GM12801 (cell line): Measurements from ENCODE around the gene OR4P4.

ENCODE experiments used
- TF ChIP-seq, protein P1 (sequence below): IDR thresholded peaks from one replicate; pipeline ENCODE4 v1.5.1; 2011; ENCODE audit warnings: control low read depth; ENCODE audit not compliant: insufficient read length; ENCODE audit errors: extremely low read depth

OR4P4 gene

DNA sequence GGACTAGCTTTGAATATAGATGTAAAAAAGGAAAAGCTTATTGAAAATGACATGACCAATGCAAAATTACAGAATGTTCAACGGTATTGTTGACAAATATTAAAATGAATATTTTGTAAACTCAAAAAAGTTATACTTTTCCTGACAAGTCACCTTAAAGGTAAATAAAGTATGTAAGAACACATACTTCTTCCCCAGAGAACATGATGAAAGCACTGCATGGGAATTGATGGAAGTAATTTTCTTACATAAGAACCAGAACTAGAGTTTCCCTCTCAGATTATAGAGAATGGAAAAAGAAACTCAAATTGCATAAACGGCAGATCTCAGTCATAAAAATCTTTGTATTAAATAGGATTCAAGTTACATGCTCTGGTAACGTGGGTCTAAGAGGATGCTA is at the start of gene OR4P4:
Gene OR4P4, plus strand, starts transcription at position 301 of the 400 bp plus-strand sequence.
- TF ChIP-seq, protein P1, sequence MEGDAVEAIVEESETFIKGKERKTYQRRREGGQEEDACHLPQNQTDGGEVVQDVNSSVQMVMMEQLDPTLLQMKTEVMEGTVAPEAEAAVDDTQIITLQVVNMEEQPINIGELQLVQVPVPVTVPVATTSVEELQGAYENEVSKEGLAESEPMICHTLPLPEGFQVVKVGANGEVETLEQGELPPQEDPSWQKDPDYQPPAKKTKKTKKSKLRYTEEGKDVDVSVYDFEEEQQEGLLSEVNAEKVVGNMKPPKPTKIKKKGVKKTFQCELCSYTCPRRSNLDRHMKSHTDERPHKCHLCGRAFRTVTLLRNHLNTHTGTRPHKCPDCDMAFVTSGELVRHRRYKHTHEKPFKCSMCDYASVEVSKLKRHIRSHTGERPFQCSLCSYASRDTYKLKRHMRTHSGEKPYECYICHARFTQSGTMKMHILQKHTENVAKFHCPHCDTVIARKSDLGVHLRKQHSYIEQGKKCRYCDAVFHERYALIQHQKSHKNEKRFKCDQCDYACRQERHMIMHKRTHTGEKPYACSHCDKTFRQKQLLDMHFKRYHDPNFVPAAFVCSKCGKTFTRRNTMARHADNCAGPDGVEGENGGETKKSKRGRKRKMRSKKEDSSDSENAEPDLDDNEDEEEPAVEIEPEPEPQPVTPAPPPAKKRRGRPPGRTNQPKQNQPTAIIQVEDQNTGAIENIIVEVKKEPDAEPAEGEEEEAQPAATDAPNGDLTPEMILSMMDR, result no peak

DNA sequence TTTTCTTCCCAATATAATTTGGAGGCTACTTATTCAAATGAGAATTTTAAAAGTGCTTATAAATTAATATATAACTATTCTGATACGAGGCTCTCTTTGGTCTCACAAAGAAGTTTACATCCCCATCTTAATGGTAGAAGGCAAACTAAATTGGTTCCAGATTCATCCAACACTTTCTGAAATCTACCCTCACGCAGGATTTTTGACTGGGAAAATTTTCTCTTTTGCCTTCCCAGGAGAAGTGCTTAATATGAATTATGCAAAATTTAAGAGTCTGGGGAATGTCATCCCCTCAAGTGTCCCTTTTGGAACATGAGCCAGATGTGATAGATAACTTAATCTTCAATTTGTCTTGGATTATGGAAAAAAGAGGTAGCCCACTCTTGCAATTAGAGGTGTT is 27.4 kb upstream of the OR4P4 start, which contains the start of gene OR4C11:
Gene OR4C11, minus strand, starts transcription at position 101 of the 400 bp plus-strand sequence. CDS start 3,272 bp downstream, outside the sequence.
- TF ChIP-seq, protein P1, result no peak

DNA sequence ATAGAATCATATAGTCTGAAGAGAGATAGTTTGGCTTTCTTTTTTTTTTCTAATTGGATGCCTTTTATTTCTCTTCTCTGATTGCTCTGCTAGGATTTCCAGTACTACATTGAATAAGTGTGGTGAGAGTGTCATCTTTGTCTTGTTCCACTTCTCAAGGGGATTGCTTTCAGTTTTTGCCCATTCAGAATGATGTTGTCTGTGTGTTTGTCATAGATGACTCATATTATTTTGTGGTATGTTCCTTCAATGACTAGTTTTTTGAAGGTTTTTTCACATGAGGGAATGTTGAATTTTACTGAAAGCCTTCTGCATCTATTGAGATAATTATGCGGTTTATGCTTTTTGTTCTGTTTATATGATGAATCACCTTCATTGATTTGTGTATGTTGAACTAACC is 10.4 kb upstream of the OR4P4 start:
- TF ChIP-seq, protein P1, result no peak

DNA sequence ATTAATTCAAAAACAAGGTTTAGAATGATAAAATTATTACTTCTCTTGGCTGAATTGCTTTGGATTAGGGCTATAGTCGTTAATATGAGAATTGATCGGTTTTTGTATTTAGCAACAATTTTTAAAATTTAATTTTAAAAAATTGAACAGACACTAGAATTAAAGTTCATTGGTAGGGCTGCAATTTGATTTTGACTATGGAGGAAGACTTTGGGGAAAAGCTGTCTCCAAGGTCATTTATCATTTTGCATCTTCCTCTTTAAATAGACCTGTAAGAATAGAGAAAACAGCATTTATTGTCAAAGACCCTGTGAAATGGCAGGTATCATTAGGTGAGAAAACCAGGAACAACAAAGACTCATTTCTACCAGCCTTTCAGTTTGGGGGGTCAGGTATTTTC is 13.1 kb downstream of the OR4P4 start, which contains the start of gene OR4S2:
Gene OR4S2, plus strand, starts transcription at position 301 of the 400 bp plus-strand sequence. CDS start 2,577 bp downstream, outside the sequence.
- TF ChIP-seq, protein P1, result no peak

DNA sequence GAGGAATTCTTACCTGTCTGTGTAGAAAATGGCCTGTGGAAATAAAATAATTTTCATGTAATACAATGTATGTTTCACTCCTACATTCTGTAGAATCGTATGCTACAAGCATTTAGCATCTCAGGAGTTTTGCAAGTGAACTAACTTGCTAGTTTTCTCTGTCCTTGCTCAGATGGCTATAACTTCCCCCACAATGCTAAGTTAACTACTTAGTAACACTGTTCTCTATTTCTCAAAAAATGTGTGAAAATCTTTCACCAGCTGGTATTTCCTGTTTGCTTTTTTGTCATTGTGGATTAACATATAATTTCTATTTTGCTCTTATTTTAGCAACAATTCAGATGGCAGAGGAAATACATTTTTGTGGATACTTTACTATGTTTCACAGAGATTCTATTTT is 17.6 kb downstream of the OR4P4 start:
- TF ChIP-seq, protein P1, result no peak

DNA sequence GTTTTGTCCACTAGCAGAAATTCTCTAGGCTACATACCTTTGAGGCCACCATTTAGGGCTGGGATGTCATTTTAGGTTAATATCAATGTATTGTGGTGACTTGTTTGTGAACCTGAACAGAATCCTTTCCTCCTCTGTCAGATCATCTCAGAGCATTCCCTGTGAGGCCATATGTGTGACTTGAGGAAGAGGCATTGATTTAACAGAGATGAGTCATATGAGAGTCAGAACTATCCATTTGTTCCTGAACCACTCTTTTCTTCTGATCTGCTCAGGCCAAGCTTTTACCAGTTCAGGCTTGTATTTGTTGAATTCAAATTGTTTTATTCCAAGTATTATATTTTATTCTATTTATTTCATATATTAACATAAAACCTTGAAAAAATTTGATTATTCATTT is 20.2 kb downstream of the OR4P4 start:
- TF ChIP-seq, protein P1, result no peak

DNA sequence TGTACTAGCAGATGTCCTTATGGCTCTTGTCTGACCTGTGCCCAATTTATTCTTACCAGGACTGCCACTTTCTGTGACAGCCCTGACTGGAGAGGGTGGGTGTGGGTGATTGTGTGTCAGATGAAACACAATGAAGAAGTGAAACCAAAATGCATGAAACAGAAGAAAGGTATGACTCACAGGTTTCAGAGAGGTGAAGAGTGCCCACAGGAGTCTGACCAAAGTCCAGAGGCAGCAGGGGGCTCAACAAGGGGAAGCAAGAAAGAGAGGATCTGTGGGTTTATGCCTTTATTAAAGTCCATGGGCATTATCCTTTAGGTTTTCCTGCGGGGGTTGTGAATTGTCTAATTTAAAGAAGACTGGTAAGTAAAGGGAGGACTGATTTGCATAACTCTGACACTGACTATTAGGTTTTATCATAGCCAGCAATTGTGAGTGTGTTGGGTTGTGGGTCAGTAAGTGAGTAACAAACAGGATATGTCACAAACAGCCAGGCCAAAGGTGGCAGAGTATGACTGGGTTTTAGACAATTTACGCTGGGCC is 23.2 kb downstream of the OR4P4 start:
- TF ChIP-seq, protein P1, result no peak
